H1 (cell line): Measurements from ENCODE around the gene RNF220. TPM values are rescaled to one million over a fixed set of nuclear protein-coding genes. Genes with fewer than 3 reads are reported as not detected.

Experiments
- CTCF ChIA-PET: fragments of 300-600 bp; sonication (Branson Sonifier 250); formaldehyde crosslinking; loops from one replicate; lab custom pipeline; 2021; ENCODE audit not compliant: partially characterized antibody; lab: Charles Lee
- POLR2A ChIA-PET: fragments of 300-600 bp; sonication (Branson Sonifier 250); formaldehyde crosslinking; loops from one replicate; lab custom pipeline; 2021; ENCODE audit warnings: inconsistent platforms; ENCODE audit not compliant: partially characterized antibody; lab: Charles Lee
- DNase-seq, 2 experiments: peaks; one replicate each; pipeline versions ENCODE4 v3.0.0 to v3.0.0-alpha.2; 2010 to 2022; ENCODE audit warnings: low spot score in 2 of 2, low read depth in 1 of 2, mixed read lengths in 1 of 2
- FAIRE-seq: peaks from 2 replicates; lab custom pipeline; 2011; peaks lifted over from hg19 to GRCh38; lab: Jason Lieb, UNC
- H2AFZ ChIP-seq: 2 replicates; pipeline ENCODE4 v1.8.1; 2012; ENCODE audit warnings: low read length, inconsistent platforms
- H2AK5ac ChIP-seq: 2 replicates; pipeline ENCODE4 v1.6.1; 2013; ENCODE audit warnings: low read depth, low read length
- H2BK120ac ChIP-seq: replicated peaks from 2 replicates; pipeline ENCODE3; 2013; ENCODE audit warnings: low read depth, low read length, inconsistent platforms
- H2BK12ac ChIP-seq: 2 replicates; pipeline ENCODE4 v1.6.1; 2013; ENCODE audit warnings: low read depth, low read length
- H2BK15ac ChIP-seq: 2 replicates; pipeline ENCODE4 v1.6.1; 2013; ENCODE audit warnings: low read length
- H2BK20ac ChIP-seq: 2 replicates; pipeline ENCODE4 v1.6.1; 2013; ENCODE audit warnings: low read length
- H2BK5ac ChIP-seq: 2 replicates; pipeline ENCODE4 v1.6.1; 2013; ENCODE audit warnings: low read depth, low read length
- H3K14ac ChIP-seq: 2 replicates; pipeline ENCODE4 v1.6.1; 2013; ENCODE audit warnings: inconsistent platforms; ENCODE audit not compliant: insufficient read length
- H3K18ac ChIP-seq: 2 replicates; pipeline ENCODE4 v1.6.1; 2013; ENCODE audit warnings: low read length; ENCODE audit errors: extremely low read depth
- H3K23ac ChIP-seq: 2 replicates; pipeline ENCODE4 v1.6.1; 2013; ENCODE audit warnings: inconsistent platforms; ENCODE audit not compliant: insufficient read length
- H3K23me2 ChIP-seq: 2 replicates; pipeline ENCODE4 v1.6.1; 2013; ENCODE audit warnings: low read depth, low read length
- H3K27ac ChIP-seq: 2 replicates; pipeline ENCODE4 v1.6.1; 2011; ENCODE audit warnings: low read depth, low read length, inconsistent platforms
- H3K27me3 ChIP-seq, 4 experiments: replicated peaks in 1 of 4; 1 replicate in 1 of 4; 2 replicates in 3 of 4; pipeline versions ENCODE4 v1.6.1 to v1.8.1; 2011 to 2013; ENCODE audit warnings: low read length in 3 of 4, mild to moderate bottlenecking in 3 of 4, inconsistent platforms in 2 of 4, mixed read lengths in 2 of 4, moderate library complexity in 1 of 4; ENCODE audit not compliant: control insufficient read depth in 3 of 4, insufficient read depth in 3 of 4; ENCODE audit errors: extremely low read depth in 1 of 4
- H3K36me3 ChIP-seq, 4 experiments: 2 replicates each; pipeline versions ENCODE4 v1.6.1 to v1.8.1; 2011 to 2013; ENCODE audit warnings: mild to moderate bottlenecking in 4 of 4, low read length in 3 of 4, moderate library complexity in 2 of 4, control low read depth in 1 of 4, inconsistent platforms in 1 of 4; ENCODE audit not compliant: insufficient read depth in 4 of 4, control insufficient read depth in 2 of 4
- H3K4ac ChIP-seq: replicated peaks from 2 replicates; pipeline ENCODE3; 2013; ENCODE audit warnings: low read length, low read depth, mixed read lengths, inconsistent platforms; ENCODE audit not compliant: insufficient read length
- H3K4me1 ChIP-seq, 4 experiments: replicated peaks in 1 of 4; 1 replicate in 1 of 4; 2 replicates in 3 of 4; pipeline versions ENCODE4 v1.6.1 to v1.8.1; 2011 to 2013; ENCODE audit warnings: low read length in 3 of 4, inconsistent platforms in 2 of 4, mixed read lengths in 1 of 4; ENCODE audit not compliant: insufficient read depth in 4 of 4, control insufficient read depth in 3 of 4
- H3K4me2 ChIP-seq, 2 experiments: 2 replicates each; pipeline versions ENCODE4 v1.6.1 to v1.8.1; 2011 to 2013; ENCODE audit warnings: low read depth in 2 of 2, low read length in 2 of 2, control low read depth in 1 of 2, inconsistent platforms in 1 of 2, mild to moderate bottlenecking in 1 of 2; ENCODE audit not compliant: insufficient read depth in 1 of 2
- H3K4me3 ChIP-seq, 4 experiments: fragments of 200-600, 300-600 bp in 1 of 4; sonication (generic), shearing (Covaris generic), sonication (Bioruptor Twin) in 1 of 4; 2 replicates each; pipeline versions ENCODE4 v1.5.1 to v1.8.1; 2011 to 2016; ENCODE audit warnings: low read length in 4 of 4, low read depth in 3 of 4, control low read depth in 2 of 4, inconsistent platforms in 2 of 4, mild to moderate bottlenecking in 2 of 4, mixed read lengths in 1 of 4, moderate library complexity in 1 of 4; ENCODE audit not compliant: insufficient read depth in 2 of 4; ENCODE audit errors: extremely low read depth in 1 of 4
- H3K56ac ChIP-seq: replicated peaks from 2 replicates; pipeline ENCODE3; 2013; ENCODE audit warnings: low read depth, mild to moderate bottlenecking, mixed read lengths, low read length, inconsistent platforms; ENCODE audit not compliant: insufficient read length
- H3K79me1 ChIP-seq: 2 replicates; pipeline ENCODE4 v1.6.1; 2013; ENCODE audit warnings: low read depth, low read length, control low read depth
- H3K79me2 ChIP-seq, 2 experiments: 2 replicates each; pipeline versions ENCODE4 v1.6.1 to v1.8.1; 2012 to 2013; ENCODE audit warnings: low read length in 2 of 2, mild to moderate bottlenecking in 2 of 2, inconsistent platforms in 1 of 2; ENCODE audit not compliant: insufficient read depth in 2 of 2, control insufficient read depth in 1 of 2
- H3K9ac ChIP-seq, 4 experiments: replicated peaks in 1 of 4; 1 replicate in 1 of 4; 2 replicates in 3 of 4; pipeline versions ENCODE4 v1.6.1 to v1.8.1; 2011 to 2013; ENCODE audit warnings: low read depth in 3 of 4, low read length in 3 of 4, control low read depth in 2 of 4, mild to moderate bottlenecking in 2 of 4, moderate library complexity in 2 of 4, inconsistent platforms in 1 of 4; ENCODE audit errors: extremely low read depth in 1 of 4
- H3K9me3 ChIP-seq, 2 experiments: 2 replicates each; pipeline versions ENCODE4 v1.6.1 to v1.8.1; 2012 to 2013; ENCODE audit warnings: mild to moderate bottlenecking in 2 of 2, moderate library complexity in 2 of 2, control low read depth in 1 of 2, inconsistent platforms in 1 of 2, low read depth in 1 of 2, low read length in 1 of 2, mixed read lengths in 1 of 2; ENCODE audit not compliant: insufficient read depth in 2 of 2
- H4K20me1 ChIP-seq, 2 experiments: replicated peaks in 1 of 2; 2 replicates each; pipeline versions ENCODE3 to v1.8.1; 2011 to 2013; ENCODE audit warnings: inconsistent platforms in 2 of 2, low read length in 2 of 2, mild to moderate bottlenecking in 1 of 2; ENCODE audit not compliant: insufficient read depth in 2 of 2, control insufficient read depth in 1 of 2
- H4K5ac ChIP-seq: 2 replicates; pipeline ENCODE4 v1.6.1; 2013; ENCODE audit warnings: low read length, low read depth, mixed read lengths, inconsistent platforms; ENCODE audit not compliant: insufficient read length
- H4K8ac ChIP-seq: 2 replicates; pipeline ENCODE4 v1.8.0; 2013; ENCODE audit warnings: mild to moderate bottlenecking, moderate library complexity, low read length, inconsistent platforms; ENCODE audit not compliant: insufficient read depth; ENCODE audit errors: extremely low read depth
- H4K91ac ChIP-seq: replicated peaks from 2 replicates; pipeline ENCODE3; 2013; ENCODE audit warnings: low read length, mixed read lengths, inconsistent platforms; ENCODE audit not compliant: insufficient read length
- BCL11A ChIP-seq, 2 experiments: IDR thresholded peaks; one replicate each; pipeline ENCODE4 v1.6.1; 2011; ENCODE audit warnings: low read depth in 2 of 2, low read length in 2 of 2, mild to moderate bottlenecking in 2 of 2
- CEBPB ChIP-seq: IDR thresholded peaks from 2 replicates; pipeline ENCODE4 v1.6.1; 2012; ENCODE audit warnings: low read depth, low read length
- EGR1 ChIP-seq: IDR thresholded peaks from 2 replicates; pipeline ENCODE4 v1.6.1; 2011; ENCODE audit warnings: low read depth, low read length, borderline replicate concordance
- KDM4A ChIP-seq: IDR thresholded peaks from one replicate; pipeline ENCODE4 v1.7.1; 2012; ENCODE audit warnings: low read depth, mild to moderate bottlenecking, moderate library complexity, low read length, inconsistent platforms; ENCODE audit not compliant: severe bottlenecking
- SAP30 ChIP-seq: fragments of 300-600 bp; sonication (generic); IDR thresholded peaks from 2 replicates; pipeline ENCODE4 v1.7.1; 2012; ENCODE audit warnings: low read length, moderate library complexity, mild to moderate bottlenecking, inconsistent platforms; ENCODE audit not compliant: insufficient read depth, insufficient replicate concordance
- SIN3A ChIP-seq, 2 experiments: IDR thresholded peaks in 1 of 2; conservative IDR thresholded peaks in 1 of 2; 2 replicates each; pipeline ENCODE4 v1.6.1; 2011 to 2012; ENCODE audit warnings: low read length in 2 of 2, improper control_type of control experiment in 1 of 2, low read depth in 1 of 2, mild to moderate bottlenecking in 1 of 2
- TCF12 ChIP-seq: IDR thresholded peaks from 2 replicates; pipeline ENCODE4 v1.6.1; 2011; ENCODE audit warnings: low read depth, mild to moderate bottlenecking, low read length
- YY1 ChIP-seq: IDR thresholded peaks from 2 replicates; pipeline ENCODE4 v1.6.1; 2011; ENCODE audit warnings: low read depth, mild to moderate bottlenecking, low read length
- ZNF274 ChIP-seq: IDR thresholded peaks from 2 replicates; pipeline ENCODE4 v1.7.0; 2012; ENCODE audit warnings: low read length, borderline replicate concordance; ENCODE audit errors: extremely low read depth
- WGBS, 2 experiments: shearing (Covaris generic) in 1 of 2; methylation state at CpG; one replicate each; pipeline versions ENCODE4 v1.1.6 to v1.1.7; 2013 to 2015; ENCODE audit warnings: low lambda C conversion rate in 2 of 2, mixed read lengths in 2 of 2, inconsistent platforms in 1 of 2, low coverage in 1 of 2, missing lambda C conversion rate in 1 of 2; ENCODE audit not compliant: insufficient replicate concordance in 2 of 2, insufficient coverage in 1 of 2, insufficient read length in 1 of 2; ENCODE audit errors: extremely low coverage in 1 of 2, missing lambda C conversion rate in 1 of 2; 5-methylcytosine and 5-hydroxymethylcytosine counted together
- polyA plus RNA-seq, 7 experiments: library from polyadenylated mRNA; depleted of rRNA in 3 of 7; stranded (reverse) in 5 of 7; unstranded in 2 of 7; fragments of >200 nt in 5 of 7; fragments of 200-250 nt in 2 of 7; gene quantifications; 1 replicate in 5 of 7; 2 replicates in 1 of 7; 4 replicates in 1 of 7; pipeline versions ENCODE4 v1.2.1 to v1.2.3, GENCODE V29; 2011 to 2013; ENCODE audit warnings: missing spikeins in 2 of 7, mixed read lengths in 2 of 7
- total RNA-seq: library from RNA; stranded (reverse); fragmentation: NEBNext Ultra II Directional; extraction: Animal tissue kit (Norgen Biotek cat#: 25700); gene quantifications from 2 replicates; pipeline ENCODE4 v1.2.1, GENCODE V29; 2021

The RNF220 gene
- total and polyA plus RNA-seq, 2 of the 8 experiments (the other 6 are each of a cell fraction or from before 2014, with no cell fraction given): 123 to 160 TPM

DNA sequence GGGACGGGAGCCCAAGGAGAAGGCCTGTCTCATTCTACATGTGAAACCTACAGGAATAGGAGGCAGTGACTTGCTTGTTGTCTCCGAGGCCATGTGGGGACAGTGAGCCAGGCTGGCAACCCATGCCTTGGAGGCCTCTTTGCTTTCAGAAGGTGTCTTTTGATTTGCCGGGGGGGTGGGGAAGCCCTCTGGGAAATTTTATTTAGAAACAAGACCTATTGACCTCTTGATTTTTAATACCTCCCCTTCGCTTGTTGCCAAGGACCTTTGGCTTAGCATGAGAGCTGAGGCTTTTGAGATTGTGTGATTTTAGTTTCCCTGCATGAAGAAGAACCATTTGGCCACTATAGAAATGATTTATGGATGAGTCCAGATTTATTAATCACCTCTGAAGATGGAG is 273.6 kb downstream of the RNF220 start:
- POLR2A ChIA-PET: interaction anchor here (1.2 to 2.2 kb wide), 2 partner anchors 9 to 43 kb away, joined by 3 to 7 read pairs; no protein-coding TSS in a partner anchor
- Histone ChIP-seq H3K79me2 (no peaks in the 10 kb centered on the region), H3K23me2 (peaks cover 8% of the 10 kb centered on the region), H3K27ac (no peak overlapping the region), H4K5ac (no peak overlapping the region), H3K36me3 (no peaks in the 10 kb centered on the region; a peak in 2 of 8 replicates), H2BK12ac (no peak overlapping the region), H2BK5ac (no peak overlapping the region), H3K56ac (no peak overlapping the region), H3K14ac (no peak overlapping the region), H4K91ac (no peak overlapping the region), H4K8ac (no peak overlapping the region), H3K9ac (no peak overlapping the region), H3K4me1 (peaks cover 5 to 14% (median 9%) of the 10 kb centered on the region in 4 experiments; a peak in 6 of 7 replicates), H2AK5ac (no peak overlapping the region), H3K27me3 (no peaks in the 10 kb centered on the region), H2AFZ (no peak overlapping the region), H2BK120ac (no peak overlapping the region)
- DNase-seq: no peak
- 90% methylated on average over 4 of the region's 4 CpGs; no CpG with 5 or more reads in 1 of the 2 experiments for WGBS, 2 experiments
- no peak for FAIRE-seq
- CTCF ChIA-PET: interaction anchor here (1.3 to 1.4 kb wide), 2 partner anchors 23 to 27 kb away, joined by 3 to 6 read pairs; no protein-coding TSS in a partner anchor
- TF ChIP-seq SAP30 (no peak), EGR1 (no peak), BCL11A (IDR thresholded peaks at IDR 0.05; ENCODE audit: low read depth in 2 of 2, low read length in 2 of 2) (no peak), CEBPB (no peak), KDM4A (no peak), TCF12 (no peak), ZNF274 (no peak), YY1 (no peak), SIN3A (conservative IDR thresholded peaks at IDR 0.05 in 1 of 2, IDR thresholded peaks at IDR 0.05 in 1 of 2; ENCODE audit: low read depth in 1 of 2, low read length in 2 of 2) (no peak)
- TF ChIP-seq, all 59 proteins: peak for 0
- H2BK15ac ChIP-seq: no peak overlapping the region
- H3K18ac ChIP-seq: no peak overlapping the region
- no peaks in the 10 kb centered on the region for H3K79me1 ChIP-seq
- H4K20me1 ChIP-seq: no peaks in the 10 kb centered on the region
- H2BK20ac ChIP-seq: no peak overlapping the region
- H3K9me3 ChIP-seq: no peaks in the 10 kb centered on the region
- H3K4me2 ChIP-seq: no peak overlapping the region
- H3K4me3 ChIP-seq: no peak overlapping the region
- H3K4ac ChIP-seq: no peak overlapping the region
- no peak overlapping the region for H3K23ac ChIP-seq
